K562 (cell line): ENCODE results near the gene ANO3. TPM values are rescaled to one million over a fixed set of nuclear protein-coding genes. Genes with fewer than 3 reads are reported as not detected.
"Not testable (repeated sequence)": the region's sequence is repeated elsewhere in the genome, so short reads cannot be mapped to it uniquely, and the experiment has no call there.

Experiments used
- ATAC-seq: fragments of 200-7000 bp; cut with Tn5 transposase; 3 replicates; pipeline ENCODE4 v1.9.1; 2020; ENCODE audit warnings: moderate library complexity
- BruUV-seq: library from RNA; stranded (reverse); fragments of 400-500 nt; replicated peaks from 2 replicates; lab custom pipeline; 2021; lab: Mats Ljungman, UMichigan
- CTCF ChIA-PET: fragments of 300-600 bp; formaldehyde crosslinking; extraction: SDS; loops from one replicate; lab custom pipeline; 2021; ENCODE audit warnings: low intra/inter-chr PET ratio; lab: Yijun Ruan, JAX
- POLR2A ChIA-PET: fragments of 300-600, 350-650 bp; sonication (Branson Sonifier 250); formaldehyde crosslinking; extraction: SDS; loops from one replicate; lab custom pipeline; 2021; ENCODE audit warnings: antibody characterized with exemption, inconsistent platforms; lab: Yijun Ruan, JAX
- DNase-seq, 4 experiments: peaks; one replicate each; pipeline versions ENCODE4 v3.0.0 to v3.0.0-alpha.2; 2011 to 2018; ENCODE audit warnings: low spot score in 3 of 4, mixed read lengths in 3 of 4; ENCODE audit errors: extremely low read depth in 1 of 4
- FAIRE-seq: peaks from 2 replicates; lab custom pipeline; 2011; peaks lifted over from hg19 to GRCh38; lab: Jason Lieb, UNC
- H2AFZ ChIP-seq: 2 replicates; pipeline ENCODE4 v1.6.0; 2011; ENCODE audit warnings: low read depth, low read length, control low read depth, inconsistent platforms
- H3K27ac ChIP-seq: fragments of 200-600 bp; 3 replicates; pipeline ENCODE4 v1.8.0; 2011; ENCODE audit warnings: low read depth, mild to moderate bottlenecking, control low read depth, inconsistent platforms, low read length, moderate library complexity, mixed read lengths; ENCODE audit errors: extremely low read depth
- H3K27me3 ChIP-seq, 2 experiments: fragments of 300-600 bp in 1 of 2; 2 replicates in 1 of 2; 3 replicates in 1 of 2; pipeline versions ENCODE4 v1.6.0 to v1.8.0; 2011; ENCODE audit warnings: inconsistent platforms in 2 of 2, low read length in 2 of 2, mild to moderate bottlenecking in 1 of 2, mixed read lengths in 1 of 2, moderate library complexity in 1 of 2; ENCODE audit not compliant: control insufficient read depth in 2 of 2, insufficient read depth in 2 of 2
- H3K36me3 ChIP-seq: fragments of 300-600 bp; 3 replicates; pipeline ENCODE4 v1.8.0; 2011; ENCODE audit warnings: mild to moderate bottlenecking, low read length, inconsistent platforms; ENCODE audit not compliant: control insufficient read depth, insufficient read depth
- H3K4me1 ChIP-seq, 2 experiments: fragments of 200-600 bp in 1 of 2; replicated peaks in 1 of 2; 2 replicates in 1 of 2; 3 replicates in 1 of 2; pipeline versions ENCODE4 v1.5.1 to v1.8.0; 2011; ENCODE audit warnings: inconsistent platforms in 2 of 2, low read length in 2 of 2, mild to moderate bottlenecking in 1 of 2, mixed read lengths in 1 of 2, moderate library complexity in 1 of 2; ENCODE audit not compliant: control insufficient read depth in 2 of 2, insufficient read depth in 2 of 2
- H3K4me2 ChIP-seq: 2 replicates; pipeline ENCODE4 v1.6.1; 2011; ENCODE audit warnings: low read length, control low read depth, inconsistent platforms, mixed read lengths; ENCODE audit not compliant: insufficient read depth
- H3K4me3 ChIP-seq: fragments of 200-600 bp; sonication (generic), shearing (Covaris generic); 2 replicates; pipeline ENCODE4 v1.5.1; 2016; ENCODE audit warnings: control low read depth, inconsistent platforms
- H3K79me2 ChIP-seq: fragments of 200-600 bp; 3 replicates; pipeline ENCODE4 v1.8.0; 2011; ENCODE audit warnings: low read length, inconsistent platforms; ENCODE audit not compliant: control insufficient read depth, insufficient read depth
- H3K9ac ChIP-seq, 2 experiments: 2 replicates each; pipeline versions ENCODE4 v1.6.0 to v1.6.1; 2011; ENCODE audit warnings: low read depth in 2 of 2, low read length in 2 of 2, control low read depth in 1 of 2, inconsistent platforms in 1 of 2, mild to moderate bottlenecking in 1 of 2, mixed read lengths in 1 of 2; ENCODE audit not compliant: insufficient read depth in 1 of 2
- H3K9me1 ChIP-seq: one replicate; pipeline ENCODE4 v1.6.0; 2011; ENCODE audit warnings: inconsistent platforms, mild to moderate bottlenecking, low read length, moderate library complexity; ENCODE audit not compliant: control insufficient read depth, insufficient read depth
- H3K9me3 ChIP-seq: replicated peaks from 2 replicates; pipeline ENCODE4 v1.5.1; 2011; ENCODE audit warnings: low read depth, low read length, inconsistent platforms; ENCODE audit not compliant: control insufficient read depth, insufficient read depth
- H4K20me1 ChIP-seq: replicated peaks from 2 replicates; pipeline ENCODE4 v1.6.1; 2011; ENCODE audit warnings: low read length, inconsistent platforms, mixed read lengths; ENCODE audit not compliant: control insufficient read depth, insufficient read depth
- CCNT2 ChIP-seq: IDR thresholded peaks from 2 replicates; pipeline ENCODE4 v1.6.1; 2011; ENCODE audit warnings: borderline replicate concordance, low read depth, mild to moderate bottlenecking, moderate library complexity, mixed read lengths, low read length; ENCODE audit not compliant: insufficient read length; ENCODE audit errors: extremely low read depth
- TOE1 ChIP-seq, 2 experiments: fragments of 450-650 bp in 1 of 2; sonication (generic) in 1 of 2; formaldehyde crosslinking in 1 of 2; IDR thresholded peaks; 2 replicates each; pipeline versions ENCODE4 v1.7.1 to v1.8.0; 2016 to 2022; ENCODE audit warnings: borderline replicate concordance in 2 of 2, mild to moderate bottlenecking in 2 of 2, antibody characterized with exemption in 1 of 2, inconsistent platforms in 1 of 2, low read depth in 1 of 2, missing genetic modification reagents in 1 of 2, moderate library complexity in 1 of 2
- ZBTB12 ChIP-seq: fragments of 250-450 bp; sonication (Bioruptor Pico); IDR thresholded peaks from 2 replicates; pipeline ENCODE4 v1.4.0; 2020
- ZNF41 ChIP-seq: fragments of 250-450 bp; sonication (Bioruptor Pico); conservative IDR thresholded peaks from 2 replicates; pipeline ENCODE4 v1.4.0; 2020; ENCODE audit warnings: mild to moderate bottlenecking
- WGBS: fragments of 100-300 bp; shearing (Covaris generic); methylation state at CpG from one replicate; pipeline ENCODE4 v1.1.6; 2016; ENCODE audit warnings: low coverage, mixed read lengths; ENCODE audit not compliant: insufficient coverage; ENCODE audit errors: missing lambda C conversion rate; 5-methylcytosine and 5-hydroxymethylcytosine counted together
- in situ Hi-C: fragments of 300-500 bp; cut with MboI; formaldehyde crosslinking; loops from 4 replicates; pipeline ENCODE4 v1.15.0; 2018; ENCODE audit warnings: inconsistent platforms, mixed read lengths
- intact Hi-C: fragments of 100-400 bp; cut with micrococcal nuclease; formaldehyde crosslinking; loops from 2 replicates; pipeline ENCODE4 v1.14.2; 2022
- polyA plus RNA-seq, 8 experiments: library from polyadenylated mRNA; depleted of rRNA in 4 of 8; stranded (reverse) in 5 of 8; unstranded in 3 of 8; fragments of >200 nt; fragmentation: Nextera tagmentation in 2 of 8; fragmentation: Illumina TruSeq in 1 of 8; extraction: Ambion mirVana in 2 of 8; extraction: Trizol in 1 of 8; gene quantifications; 2 replicates each; pipeline versions ENCODE4 v1.2.1 to v1.2.3, GENCODE V29; 2011 to 2014; ENCODE audit warnings: inconsistent platforms in 1 of 8, missing spikeins in 1 of 8
- total RNA-seq, 7 experiments: library from RNA; depleted of rRNA in 6 of 7; stranded (reverse); fragments of >200 nt in 6 of 7; fragmentation: Illumina TruSeq in 2 of 7; extraction: Trizol in 2 of 7; gene quantifications; 2 replicates each; pipeline versions ENCODE4 v1.2.1 to v1.2.3, GENCODE V29; 2011 to 2021; ENCODE audit warnings: low replicate concordance in 1 of 7

ANO3 gene
- total and polyA plus RNA-seq, 9 of the 15 experiments (the other 6 are each of a cell fraction or from before 2014, with no cell fraction given) = 0.01 to 0.13 (median 0.04) TPM; not detected in 1

DNA sequence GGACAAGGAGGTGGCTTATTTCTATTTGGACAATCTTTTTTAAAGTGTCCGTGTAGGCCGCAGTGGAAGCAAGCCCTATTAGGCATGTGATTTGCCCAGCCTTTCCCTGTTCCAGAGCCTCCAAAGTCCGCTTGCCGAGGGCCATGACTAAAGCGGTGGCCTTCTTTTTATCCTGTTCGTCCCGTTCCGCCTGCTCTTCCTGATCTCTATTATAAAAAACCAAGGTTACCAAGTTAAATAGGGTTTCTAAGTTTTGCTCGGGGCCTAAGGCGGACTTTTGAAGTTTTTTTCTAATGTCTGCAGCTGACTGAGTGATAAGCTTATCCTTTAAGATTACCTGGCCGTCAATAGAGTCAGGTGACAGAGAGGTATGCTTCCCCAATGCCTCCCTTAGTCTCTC is 261.8 kb downstream of the ANO3 start:
- DNase-seq = no peak
- H4K20me1 ChIP-seq = no peaks in the 10 kb centered on the region
- no peak overlapping the region for H3K27ac ChIP-seq
- H3K36me3 ChIP-seq = no peaks in the 10 kb centered on the region
- ATAC-seq = no peak
- no peaks in the 10 kb centered on the region; the same call in 1 of the 2 replicates for H3K9me3 ChIP-seq
- CTCF ChIA-PET = no interaction called here
- no peaks in the 10 kb centered on the region for H3K27me3 ChIP-seq
- BruUV-seq = no TSS peak
- no peak overlapping the region for H3K9ac ChIP-seq
- no peak overlapping the region for H3K4me3 ChIP-seq
- no peaks in the 10 kb centered on the region for H3K79me2 ChIP-seq
- H3K4me2 ChIP-seq = no peak overlapping the region
- TF ChIP-seq ZBTB12 (CRISPR knock-in tag) (no peak), ZNF41 (CRISPR knock-in tag) (no peak), TOE1 (IDR thresholded peaks at IDR 0.05; ENCODE audit: borderline replicate concordance) (no peak), TOE1 (CRISPR knock-in tag; IDR thresholded peaks at IDR 0.05; ENCODE audit: borderline replicate concordance, low read depth) (no peak), CCNT2 (no peak)
- TF ChIP-seq, all 486 proteins: peak for 0
- in situ Hi-C loops = no loop called here
- intact Hi-C loops = no loop called here
- Histone ChIP-seq H3K9me1 (no peaks in the 10 kb centered on the region), H2AFZ (no peak overlapping the region), H3K4me1 (no peaks in the 10 kb centered on the region)
- 5% methylated on average over 11 of the region's 11 CpGs for WGBS
- POLR2A ChIA-PET = no interaction called here
- FAIRE-seq = no peak

DNA sequence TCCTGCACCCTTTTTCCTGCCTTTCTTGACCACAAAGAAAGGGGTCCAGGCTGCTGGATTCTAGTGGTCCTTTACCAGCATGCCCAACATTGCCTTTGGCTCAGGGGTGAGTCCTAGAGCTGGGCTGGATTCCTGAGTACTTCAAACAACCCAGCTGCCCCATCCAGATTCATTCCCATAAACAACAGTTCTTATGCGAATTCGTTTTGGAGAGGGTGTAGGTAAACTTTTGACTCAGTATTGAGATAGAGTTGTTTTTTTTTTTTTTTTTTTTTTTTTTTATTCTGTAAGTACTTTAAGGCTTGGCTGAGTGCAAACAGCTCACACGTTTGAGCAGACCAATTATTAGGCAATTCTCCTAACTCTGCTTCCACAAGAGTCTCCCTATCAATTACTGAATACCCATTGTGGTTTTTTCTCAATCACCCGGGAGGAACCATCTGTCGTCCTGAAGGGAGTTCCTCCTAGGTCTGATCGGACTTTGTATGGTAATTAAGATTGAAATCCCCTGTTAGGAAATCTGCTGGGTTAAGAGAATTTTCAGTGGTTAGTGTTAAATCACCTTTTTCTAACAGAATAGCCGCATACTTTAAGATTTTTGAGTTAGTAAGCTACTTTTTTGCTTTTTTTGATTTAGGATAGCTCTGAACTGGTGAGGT is 263.4 kb downstream of the ANO3 start:
- H2AFZ ChIP-seq, POLR2A ChIA-PET, ATAC-seq, H3K36me3 ChIP-seq, H3K27me3 ChIP-seq, H4K20me1 ChIP-seq, H3K4me3 ChIP-seq, DNase-seq, CTCF ChIA-PET, H3K4me2 ChIP-seq, H3K27ac ChIP-seq, H3K9ac ChIP-seq, H3K9me3 ChIP-seq, H3K9me1 ChIP-seq, FAIRE-seq, intact Hi-C loops, H3K79me2 ChIP-seq, BruUV-seq, H3K4me1 ChIP-seq, in situ Hi-C loops: not testable (repeated sequence)
- WGBS = 3% methylated on average over 6 of the region's 7 CpGs
